Cardiac muscle cell (in vitro differentiated cells and primary cell): ENCODE measurements around the gene SNX33. TPM values are rescaled to one million over a fixed set of nuclear protein-coding genes. Genes with fewer than 3 reads are reported as not detected.

Experiments used
- DNase-seq, 2 donors: peaks; one replicate each; pipeline versions ENCODE4 v3.0.0 to v3.0.0-alpha.2; 2010 to 2017; ENCODE audit warnings: low read depth in 1 of 2, low spot score in 1 of 2
- H3K27ac ChIP-seq: fragments of 200-600 bp; sonication (generic); 2 replicates; pipeline ENCODE4 v1.5.1; 2016
- H3K27me3 ChIP-seq: fragments of 200-600 bp; sonication (generic); 2 replicates; pipeline ENCODE4 v1.6.0; 2016; ENCODE audit warnings: control low read depth
- H3K36me3 ChIP-seq: fragments of 200-600 bp; sonication (generic); 2 replicates; pipeline ENCODE4 v1.5.1; 2016; ENCODE audit warnings: control low read depth
- H3K4me1 ChIP-seq: fragments of 200-600 bp; sonication (generic); 2 replicates; pipeline ENCODE4 v1.8.1; 2017; ENCODE audit warnings: low read depth, mild to moderate bottlenecking, mixed run types
- H3K4me3 ChIP-seq: fragments of 200-600 bp; sonication (generic); 2 replicates; pipeline ENCODE4 v1.5.1; 2016; ENCODE audit warnings: mild to moderate bottlenecking
- H3K9me3 ChIP-seq: fragments of 200-600 bp; sonication (generic); 2 replicates; pipeline ENCODE4 v1.5.1; 2017; ENCODE audit warnings: low read depth, mild to moderate bottlenecking, control low read depth
- polyA plus RNA-seq: library from polyadenylated mRNA; unstranded; fragments of >200 nt; fragmentation: Nextera tagmentation; extraction: Ambion mirVana; gene quantifications from 2 replicates; pipeline ENCODE4 v1.2.1, GENCODE V29; 2016
- total RNA-seq: library from RNA; depleted of rRNA; stranded (reverse); fragments of >200 nt; gene quantifications from 2 replicates; pipeline ENCODE4 v1.2.3, GENCODE V29; 2016
- TF ChIP-seq, protein P1 (sequence below): IDR thresholded peaks from 2 replicates; pipeline ENCODE4 v1.5.1; 2012; ENCODE audit warnings: low read depth, mild to moderate bottlenecking, low read length

The SNX33 gene
- total and polyA plus RNA-seq, 2 experiments from 2014 or later: 9.5 to 17.1 TPM

GRCh38 chr15:75693501-75694240, 46.0 kb downstream of the SNX33 start:
- peaks cover 12% of the 10 kb centered on the region for H3K4me1 ChIP-seq
- TF ChIP-seq, protein P1, sequence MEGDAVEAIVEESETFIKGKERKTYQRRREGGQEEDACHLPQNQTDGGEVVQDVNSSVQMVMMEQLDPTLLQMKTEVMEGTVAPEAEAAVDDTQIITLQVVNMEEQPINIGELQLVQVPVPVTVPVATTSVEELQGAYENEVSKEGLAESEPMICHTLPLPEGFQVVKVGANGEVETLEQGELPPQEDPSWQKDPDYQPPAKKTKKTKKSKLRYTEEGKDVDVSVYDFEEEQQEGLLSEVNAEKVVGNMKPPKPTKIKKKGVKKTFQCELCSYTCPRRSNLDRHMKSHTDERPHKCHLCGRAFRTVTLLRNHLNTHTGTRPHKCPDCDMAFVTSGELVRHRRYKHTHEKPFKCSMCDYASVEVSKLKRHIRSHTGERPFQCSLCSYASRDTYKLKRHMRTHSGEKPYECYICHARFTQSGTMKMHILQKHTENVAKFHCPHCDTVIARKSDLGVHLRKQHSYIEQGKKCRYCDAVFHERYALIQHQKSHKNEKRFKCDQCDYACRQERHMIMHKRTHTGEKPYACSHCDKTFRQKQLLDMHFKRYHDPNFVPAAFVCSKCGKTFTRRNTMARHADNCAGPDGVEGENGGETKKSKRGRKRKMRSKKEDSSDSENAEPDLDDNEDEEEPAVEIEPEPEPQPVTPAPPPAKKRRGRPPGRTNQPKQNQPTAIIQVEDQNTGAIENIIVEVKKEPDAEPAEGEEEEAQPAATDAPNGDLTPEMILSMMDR: no peak
- H3K36me3 ChIP-seq: no peaks in the 10 kb centered on the region
- peak in 1 of 2 donors; percentile 72 for DNase-seq
- peak overlapping the region; percentile 21 for H3K27ac ChIP-seq
- no peaks in the 10 kb centered on the region for H3K9me3 ChIP-seq
- no peak overlapping the region for H3K4me3 ChIP-seq
- no peaks in the 10 kb centered on the region for H3K27me3 ChIP-seq

GRCh38 chr15:75694241-75695182, 46.8 kb downstream of the SNX33 start:
- H3K4me1 ChIP-seq: peaks cover 12% of the 10 kb centered on the region
- no peaks in the 10 kb centered on the region for H3K27me3 ChIP-seq
- H3K4me3 ChIP-seq: no peak overlapping the region
- H3K36me3 ChIP-seq: no peaks in the 10 kb centered on the region
- peak; percentile 70 to 98 for DNase-seq
- TF ChIP-seq, protein P1: peak; percentile 39
- peak overlapping the region; percentile 21 for H3K27ac ChIP-seq
- no peaks in the 10 kb centered on the region for H3K9me3 ChIP-seq

- no peak overlapping the region for H3K27ac ChIP-seq
These were observed 47.5 kb downstream of the SNX33 start for GRCh38 chr15:75695220-75695619.

DNA sequence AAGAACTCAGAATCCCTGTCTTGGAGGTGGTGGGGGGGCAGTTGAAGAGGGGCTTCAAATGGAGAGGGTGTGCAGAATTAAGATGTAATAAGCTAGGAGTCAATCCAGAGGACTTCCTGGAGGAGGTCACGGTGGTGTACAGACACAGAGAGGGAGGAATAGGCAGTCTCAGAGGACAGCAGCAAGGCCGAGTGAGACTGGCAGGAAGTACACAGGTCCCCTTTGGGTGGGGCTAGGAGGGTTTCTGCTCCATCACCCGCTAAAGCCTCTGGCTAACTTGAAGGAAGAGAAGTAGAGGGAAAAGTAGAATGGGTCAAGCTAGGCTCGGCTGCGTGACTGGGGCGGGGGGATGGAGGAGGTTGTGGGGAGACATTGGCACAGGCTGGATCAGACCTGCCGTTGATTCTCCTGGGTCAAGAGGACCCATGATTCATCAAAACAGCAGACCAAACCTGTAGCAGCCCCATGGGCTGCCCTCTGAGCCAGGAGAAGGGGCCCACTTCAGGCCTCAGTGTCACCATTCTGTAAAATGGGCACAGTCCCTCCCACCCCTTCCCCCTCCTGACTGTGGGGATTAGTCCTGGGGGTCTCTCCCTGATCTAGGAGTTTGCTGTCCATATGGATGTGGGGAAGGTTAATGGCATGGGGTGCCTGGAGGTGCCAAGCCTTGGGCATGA, 48.1 kb downstream of the SNX33 start:
- Histone ChIP-seq H3K4me1 (peaks cover 12% of the 10 kb centered on the region), H3K9me3 (no peaks in the 10 kb centered on the region), H3K36me3 (no peaks in the 10 kb centered on the region), H3K27me3 (no peaks in the 10 kb centered on the region), H3K4me3 (no peak overlapping the region), H3K27ac (no peak overlapping the region)
- TF ChIP-seq, protein P1: no peak
- no peak for DNase-seq

More at GRCh38 chr15:75695220-75695619, 47.5 kb downstream of the SNX33 start:
- Histone ChIP-seq H3K9me3 (no peaks in the 10 kb centered on the region), H3K36me3 (no peaks in the 10 kb centered on the region), H3K27me3 (no peaks in the 10 kb centered on the region), H3K4me3 (no peak overlapping the region), H3K4me1 (peaks cover 12% of the 10 kb centered on the region)
- TF ChIP-seq, protein P1: no peak
- no peak for DNase-seq

GRCh38 chr15:75696311-75696720, 48.6 kb downstream of the SNX33 start:
- Histone ChIP-seq H3K36me3 (no peaks in the 10 kb centered on the region), H3K4me1 (peaks cover 12% of the 10 kb centered on the region), H3K4me3 (no peak overlapping the region), H3K27me3 (no peaks in the 10 kb centered on the region), H3K27ac (no peak overlapping the region), H3K9me3 (no peaks in the 10 kb centered on the region)
- DNase-seq: no peak
- TF ChIP-seq, protein P1: no peak
